GM12865 (cell line): ENCODE measurements around the gene RASAL2.

Experiments
- DNase-seq: peaks from one replicate; pipeline ENCODE4 v3.0.0; 2010; ENCODE audit warnings: low read depth
- H3K4me3 ChIP-seq: 2 replicates; pipeline ENCODE4 v1.5.1; 2011; ENCODE audit warnings: mild to moderate bottlenecking, low read depth, low read length, control low read depth
- TF ChIP-seq, protein P1 (sequence below): IDR thresholded peaks from 2 replicates; pipeline ENCODE4 v1.5.1; 2011; ENCODE audit warnings: low read length, control low read depth, low read depth, inconsistent platforms; ENCODE audit not compliant: insufficient read depth; ENCODE audit errors: missing control alignments

Gene RASAL2

DNA sequence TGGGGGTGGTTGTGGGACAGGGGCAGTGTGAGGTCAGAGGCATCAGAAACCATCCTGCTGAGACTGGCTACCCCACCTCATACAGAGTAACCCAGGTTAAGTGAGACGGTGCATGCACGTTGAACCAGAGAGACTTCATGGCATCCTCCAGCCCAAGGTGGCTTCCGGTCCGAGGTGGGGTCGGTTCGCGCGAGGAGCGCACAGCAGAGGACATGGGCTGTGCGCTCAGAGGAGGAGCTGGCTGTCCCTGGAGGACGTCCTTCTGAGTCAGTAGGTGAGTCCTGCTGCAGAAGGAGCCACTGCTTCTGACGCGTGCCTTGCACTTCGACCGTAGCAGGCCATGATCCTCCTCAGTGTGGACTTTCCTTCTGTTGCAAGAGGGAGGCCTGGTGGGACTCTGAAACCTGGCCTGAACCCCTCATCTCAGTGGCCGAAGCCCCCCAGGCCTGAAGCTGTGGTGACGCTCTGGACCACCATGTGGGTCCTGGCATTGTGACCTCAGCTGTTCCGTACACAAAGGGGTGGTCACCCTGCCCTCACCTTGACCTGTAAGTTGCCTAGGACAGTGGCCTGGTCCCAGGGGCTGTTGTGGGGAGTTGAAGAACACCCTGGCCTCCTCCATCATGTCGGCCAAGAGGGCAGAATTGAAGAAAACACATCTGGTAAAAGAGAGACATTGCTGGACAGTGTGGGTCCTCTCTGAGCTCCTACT, 418.8 kb downstream of the RASAL2 start, which contains the start of gene TEX35:
TSS of gene TEX35 (plus strand) at position 544 of the 712 bp plus-strand sequence. CDS start at position 624, 80 bp downstream.
- TF ChIP-seq, protein P1, sequence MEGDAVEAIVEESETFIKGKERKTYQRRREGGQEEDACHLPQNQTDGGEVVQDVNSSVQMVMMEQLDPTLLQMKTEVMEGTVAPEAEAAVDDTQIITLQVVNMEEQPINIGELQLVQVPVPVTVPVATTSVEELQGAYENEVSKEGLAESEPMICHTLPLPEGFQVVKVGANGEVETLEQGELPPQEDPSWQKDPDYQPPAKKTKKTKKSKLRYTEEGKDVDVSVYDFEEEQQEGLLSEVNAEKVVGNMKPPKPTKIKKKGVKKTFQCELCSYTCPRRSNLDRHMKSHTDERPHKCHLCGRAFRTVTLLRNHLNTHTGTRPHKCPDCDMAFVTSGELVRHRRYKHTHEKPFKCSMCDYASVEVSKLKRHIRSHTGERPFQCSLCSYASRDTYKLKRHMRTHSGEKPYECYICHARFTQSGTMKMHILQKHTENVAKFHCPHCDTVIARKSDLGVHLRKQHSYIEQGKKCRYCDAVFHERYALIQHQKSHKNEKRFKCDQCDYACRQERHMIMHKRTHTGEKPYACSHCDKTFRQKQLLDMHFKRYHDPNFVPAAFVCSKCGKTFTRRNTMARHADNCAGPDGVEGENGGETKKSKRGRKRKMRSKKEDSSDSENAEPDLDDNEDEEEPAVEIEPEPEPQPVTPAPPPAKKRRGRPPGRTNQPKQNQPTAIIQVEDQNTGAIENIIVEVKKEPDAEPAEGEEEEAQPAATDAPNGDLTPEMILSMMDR, result no peak
- H3K4me3 ChIP-seq, result no peak within 1 kb of the TSS
- DNase-seq, result no peak

DNA sequence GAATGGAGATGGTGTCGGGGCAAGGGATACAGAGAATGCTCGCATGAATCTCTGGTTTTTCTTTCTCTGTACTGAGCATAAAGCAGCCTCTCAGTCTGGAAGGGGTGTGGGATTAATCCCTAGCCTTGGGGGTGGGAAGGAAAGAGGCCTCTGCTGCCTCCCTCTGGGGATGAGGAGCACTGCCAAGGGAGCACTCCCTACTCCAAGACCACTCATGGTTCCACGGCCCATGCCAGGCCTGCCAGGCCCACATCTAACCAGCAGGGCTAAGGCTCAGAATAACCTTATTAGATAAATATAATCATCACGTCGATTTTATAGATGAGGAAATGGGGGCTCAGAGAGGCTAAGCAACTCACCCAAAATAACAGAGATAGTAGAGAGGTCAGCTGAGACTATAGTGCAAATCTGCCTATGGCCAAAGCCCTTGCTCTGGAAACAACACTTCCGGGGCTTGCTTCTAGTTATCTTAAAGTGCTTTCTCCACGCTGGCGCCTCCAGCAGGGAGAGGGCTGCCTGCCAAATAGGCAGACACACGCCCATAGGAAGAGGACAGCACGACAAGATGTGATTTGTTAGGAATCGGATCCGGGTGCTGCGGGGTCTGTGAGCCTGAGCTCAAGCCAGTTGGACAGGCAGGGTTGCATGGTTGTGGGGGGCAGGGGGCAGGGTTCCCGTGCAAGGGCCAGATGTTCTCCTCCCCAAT, 419.5 kb downstream of the RASAL2 start:
- TF ChIP-seq, protein P1, result no peak
- no peak overlapping the region for H3K4me3 ChIP-seq
- DNase-seq, result no peak

DNA sequence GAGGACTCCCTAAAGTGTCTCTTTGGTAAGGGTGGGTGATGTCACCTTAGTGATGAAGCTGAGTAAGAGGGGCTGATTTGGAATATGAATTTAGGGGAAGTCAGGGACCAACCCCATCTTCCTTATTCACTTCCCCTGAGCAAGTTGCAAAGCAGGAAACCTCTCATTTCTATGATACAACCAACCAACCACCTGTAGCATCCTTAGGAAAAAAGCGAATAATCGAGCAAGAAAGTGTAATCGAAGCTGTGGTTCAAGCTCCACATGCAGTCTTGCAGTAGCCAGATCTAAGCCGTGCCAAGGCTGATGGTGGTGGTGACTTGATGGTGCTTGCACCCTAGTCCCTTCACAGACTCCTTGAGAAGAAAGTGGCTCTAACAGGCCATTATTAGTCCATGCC, 422.2 kb downstream of the RASAL2 start:
- TF ChIP-seq, protein P1, result no peak
- H3K4me3 ChIP-seq, result no peak overlapping the region

DNA sequence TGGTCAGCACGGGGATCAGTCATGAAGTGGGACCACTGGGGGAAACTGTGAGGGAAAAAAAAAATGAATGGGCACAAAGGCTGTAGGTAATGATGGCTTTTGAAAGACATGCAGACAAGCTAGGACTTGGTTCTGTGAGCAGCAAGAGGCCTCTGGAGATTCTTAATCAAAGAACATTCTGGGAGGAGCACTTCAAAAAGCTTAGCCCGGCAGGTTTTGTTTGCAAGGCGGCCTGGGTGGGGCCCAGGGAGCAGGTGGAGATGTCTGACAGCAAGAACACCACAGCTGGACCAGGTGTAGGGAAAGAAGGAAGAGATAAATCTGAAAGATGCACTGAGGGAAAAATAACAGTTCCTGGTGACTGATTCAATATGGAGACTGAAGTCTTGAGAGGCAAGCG, 425.0 kb downstream of the RASAL2 start:
- TF ChIP-seq, protein P1, result no peak
- DNase-seq, result no peak
- no peak overlapping the region for H3K4me3 ChIP-seq

More for the DNA sequence above, 422.2 kb downstream of the RASAL2 start:
- no peak for DNase-seq

DNA sequence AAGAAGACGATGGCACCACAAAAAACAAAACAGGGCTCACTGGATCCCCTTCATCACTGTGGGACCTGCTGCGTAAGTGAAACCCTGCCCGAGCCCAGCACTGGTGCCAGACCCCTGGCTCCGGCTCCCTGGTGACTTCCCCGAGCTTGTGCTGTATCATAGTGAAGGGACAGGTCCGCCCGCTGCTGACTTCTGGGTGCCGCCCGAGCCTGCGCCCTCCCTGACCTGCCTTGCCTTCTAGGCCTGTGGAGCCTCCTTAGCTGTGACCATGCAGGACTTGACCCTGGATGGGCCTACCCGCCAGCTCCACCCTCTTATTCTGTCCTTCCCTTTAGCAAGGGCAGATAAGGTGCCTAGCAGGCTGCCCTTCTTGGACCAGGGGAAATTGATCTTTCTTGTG, 426.9 kb downstream of the RASAL2 start:
- no peak overlapping the region for H3K4me3 ChIP-seq
- no peak for DNase-seq
- TF ChIP-seq, protein P1, result no peak

DNA sequence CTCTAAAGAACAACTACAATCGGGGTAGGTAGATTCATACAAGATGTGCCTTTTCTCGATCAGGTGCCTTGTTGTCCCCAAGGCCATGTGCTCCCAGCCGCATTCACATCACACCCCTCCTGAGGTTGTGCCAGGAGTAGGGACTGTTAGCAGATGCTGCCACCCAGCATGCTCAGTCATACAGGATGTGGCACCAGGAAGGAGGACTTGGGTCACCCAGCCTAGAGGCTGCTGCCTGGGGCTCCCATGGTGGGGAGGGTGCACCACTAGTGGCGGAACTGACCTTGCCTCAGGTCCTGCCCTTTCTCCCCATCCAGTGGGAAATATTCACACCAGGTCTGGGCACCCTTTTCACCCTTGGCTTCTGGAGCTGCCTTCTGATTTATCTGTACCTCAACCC, 427.3 kb downstream of the RASAL2 start:
- TF ChIP-seq, protein P1, result no peak
- DNase-seq, result no peak
- H3K4me3 ChIP-seq, result no peak overlapping the region
